ENCODE data around the gene ADAMTS12. TPM values are rescaled to one million over a fixed set of nuclear protein-coding genes. Genes with fewer than 3 reads are reported as not detected.

Gene ADAMTS12
- total RNA-seq, 4 donors from 2014 or later, result 0.60 to 4.1 (median 1.3) TPM

- no peak overlapping the region for H3K4me3 ChIP-seq
- no peak for DNase-seq
- in situ Hi-C loops (cut with MboI; ENCODE audit: low pct_ligation_motif_present in 1 of 4, low pct_unique_long_range_greater_than_20kb in 1 of 4, low sequenced_read_pairs in 3 of 4) (no loop called here), intact Hi-C loops (cut with DNase I; ENCODE audit: low total_unique reads) (no loop called here)
- H3K27ac ChIP-seq, result no peak overlapping the region
- no peaks in the 10 kb centered on the region for H3K27me3 ChIP-seq
- no peaks in the 10 kb centered on the region for H3K4me1 ChIP-seq
- no peak for TF ChIP-seq POLR2A (IDR thresholded peaks at IDR 0.05)
- peaks cover 0 to 8% of the 10 kb centered on the region in 2 donors for H3K9me3 ChIP-seq
- WGBS, 2 donors (ENCODE audit: low coverage in 1 of 2), result 92 to 93% methylated on average over 2 to 3 of the region's 3 CpGs
- H3K36me3 ChIP-seq, result no peaks in the 10 kb centered on the region
These were observed 195.4 kb downstream of the ADAMTS12 start for GRCh38 chr5:33696411-33696810.

DNA sequence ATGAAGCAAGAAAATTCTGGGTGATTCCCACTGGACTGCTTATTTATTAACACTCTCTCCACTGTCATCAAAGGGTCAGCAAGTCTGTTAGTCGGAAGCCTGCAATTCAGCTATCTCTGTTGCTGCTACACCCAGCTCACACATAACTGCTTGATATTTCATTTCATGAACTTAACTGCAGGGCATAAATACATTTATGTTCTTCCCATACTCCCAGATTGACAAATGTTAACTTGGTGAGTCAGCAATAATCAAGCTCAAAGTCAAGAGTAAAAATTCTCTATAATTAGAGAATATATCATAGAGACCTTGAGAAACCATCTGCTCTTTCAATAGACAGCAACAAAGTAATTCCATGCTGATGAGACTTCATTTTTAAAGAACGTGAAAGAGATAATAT lies 198.8 kb downstream of the ADAMTS12 start:
- H3K27me3 ChIP-seq, result no peaks in the 10 kb centered on the region
- H3K36me3 ChIP-seq, result no peaks in the 10 kb centered on the region
- 74 to 80% methylated on average over 1 to 2 of the region's 2 CpGs for WGBS, 2 donors (ENCODE audit: low coverage in 1 of 2)
- no peak overlapping the region for H3K4me3 ChIP-seq
- in situ Hi-C loops (cut with MboI; ENCODE audit: low pct_ligation_motif_present in 1 of 4, low pct_unique_long_range_greater_than_20kb in 1 of 4, low sequenced_read_pairs in 3 of 4) (no loop called here), intact Hi-C loops (cut with DNase I; ENCODE audit: low total_unique reads) (no loop called here)
- no peak overlapping the region for H3K27ac ChIP-seq
- H3K9me3 ChIP-seq, result peaks cover 0 to 8% of the 10 kb centered on the region in 2 donors
- DNase-seq, result no peak
- no peaks in the 10 kb centered on the region for H3K4me1 ChIP-seq
- TF ChIP-seq POLR2A (IDR thresholded peaks at IDR 0.05) (no peak), CTCF (IDR thresholded peaks at IDR 0.05) (no peak), EP300 (IDR thresholded peaks at IDR 0.05; ENCODE audit: low read depth) (no peak), POLR2AphosphoS5 (IDR thresholded peaks at IDR 0.05) (no peak)

DNA sequence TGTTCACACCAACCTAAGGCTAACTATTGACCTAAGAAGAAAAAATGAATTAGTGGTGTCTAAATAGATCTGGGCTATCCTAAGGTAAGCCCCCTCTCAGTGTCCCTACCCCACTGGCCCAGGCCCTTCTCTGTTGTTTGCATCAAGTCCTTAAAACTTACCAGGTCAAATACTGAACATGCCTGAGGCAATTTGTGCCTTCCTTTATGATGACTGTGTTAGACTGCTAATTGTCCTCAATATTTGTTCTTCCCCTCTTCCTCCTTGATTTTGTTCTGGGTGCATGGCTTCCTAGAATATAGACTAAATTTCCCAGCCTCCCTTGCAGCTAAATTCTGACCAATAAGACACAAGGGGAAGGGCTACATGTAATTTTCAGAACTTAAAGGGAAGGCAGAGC lies 199.9 kb downstream of the ADAMTS12 start:
- Histone ChIP-seq H3K9me3 (peaks cover 0 to 8% of the 10 kb centered on the region in 2 donors), H3K4me3 (no peak overlapping the region), H3K27me3 (no peaks in the 10 kb centered on the region), H3K27ac (no peak overlapping the region), H3K4me1 (no peaks in the 10 kb centered on the region), H3K36me3 (no peaks in the 10 kb centered on the region)
- TF ChIP-seq POLR2AphosphoS5 (IDR thresholded peaks at IDR 0.05), result no peak
- no peak for TF ChIP-seq CTCF (IDR thresholded peaks at IDR 0.05)
- TF ChIP-seq POLR2A (IDR thresholded peaks at IDR 0.05), result no peak
- no peak for TF ChIP-seq EP300 (IDR thresholded peaks at IDR 0.05; ENCODE audit: low read depth)
- intact Hi-C loops (cut with DNase I; ENCODE audit: low total_unique reads) (no loop called here), in situ Hi-C loops (cut with MboI; ENCODE audit: low pct_ligation_motif_present in 1 of 4, low pct_unique_long_range_greater_than_20kb in 1 of 4, low sequenced_read_pairs in 3 of 4) (no loop called here)
- no peak for DNase-seq

DNA sequence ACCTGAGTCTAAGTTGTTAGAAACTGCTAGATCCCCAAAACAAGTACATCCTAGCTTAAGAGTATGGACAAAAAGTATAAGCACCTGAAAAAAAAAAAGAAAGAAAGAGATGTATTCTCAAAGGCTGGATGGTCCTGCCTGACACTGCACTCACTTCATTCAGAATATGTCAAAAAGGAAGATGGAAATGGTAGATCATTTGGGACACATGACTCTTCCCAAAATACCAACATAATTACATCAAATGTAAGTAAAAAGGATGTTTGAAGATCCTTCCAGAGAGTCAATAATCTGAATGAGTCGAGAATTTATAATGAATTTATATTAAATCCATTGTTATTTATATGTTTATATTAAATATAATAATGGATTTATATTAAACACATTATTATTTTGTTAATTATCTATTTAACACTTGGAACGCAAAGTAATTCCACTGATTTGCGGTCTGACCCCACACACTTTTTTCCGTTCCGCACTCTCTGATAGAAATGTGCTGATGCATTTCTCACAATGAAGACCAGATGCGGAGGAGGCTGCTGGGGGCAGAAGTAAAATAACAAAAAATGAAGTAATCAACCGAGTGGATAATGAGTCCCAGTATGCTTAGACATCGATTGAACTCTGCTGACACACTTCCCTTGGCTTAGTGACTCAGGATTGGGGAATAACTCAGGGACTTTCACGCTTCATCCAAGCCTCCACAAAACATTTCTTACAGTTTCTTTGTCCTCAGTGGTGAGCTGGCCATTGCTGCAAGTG lies 201.2 kb downstream of the ADAMTS12 start:
- TF ChIP-seq POLR2A (IDR thresholded peaks at IDR 0.05), result no peak
- in situ Hi-C loops (cut with MboI; ENCODE audit: low pct_ligation_motif_present in 1 of 4, low pct_unique_long_range_greater_than_20kb in 1 of 4, low sequenced_read_pairs in 3 of 4), result no loop called here
- Histone ChIP-seq H3K4me3 (no peak overlapping the region), H3K36me3 (no peaks in the 10 kb centered on the region), H3K27ac (no peak overlapping the region), H3K27me3 (no peaks in the 10 kb centered on the region), H3K4me1 (no peaks in the 10 kb centered on the region), H3K9me3 (peaks cover 0 to 8% of the 10 kb centered on the region in 2 donors)
- 69 to 84% methylated on average over 9 of the region's 9 CpGs for WGBS, 2 donors (ENCODE audit: low coverage in 1 of 2)
- DNase-seq, result no peak
- intact Hi-C loops (cut with DNase I; ENCODE audit: low total_unique reads), result no loop called here

GRCh38 chr5:33688526-33688925 lies 203.3 kb downstream of the ADAMTS12 start:
- in situ Hi-C loops (cut with MboI; ENCODE audit: low pct_ligation_motif_present in 1 of 4, low pct_unique_long_range_greater_than_20kb in 1 of 4, low sequenced_read_pairs in 3 of 4), result no loop called here
- H3K27ac ChIP-seq, result no peak overlapping the region

More at GRCh38 chr5:33688526-33688925, 203.3 kb downstream of the ADAMTS12 start:
- Histone ChIP-seq H3K4me3 (no peak overlapping the region), H3K36me3 (no peaks in the 10 kb centered on the region), H3K27me3 (no peaks in the 10 kb centered on the region), H3K4me1 (no peaks in the 10 kb centered on the region), H3K9me3 (peaks cover 0 to 3% of the 10 kb centered on the region in 2 donors)
- no peak for DNase-seq
- WGBS, 2 donors (ENCODE audit: low coverage in 1 of 2), result 57 to 77% methylated on average over 1 to 4 of the region's 4 CpGs
- intact Hi-C loops (cut with DNase I; ENCODE audit: low total_unique reads), result no loop called here
- no peak for TF ChIP-seq POLR2AphosphoS5 (IDR thresholded peaks at IDR 0.05)
- TF ChIP-seq POLR2A (IDR thresholded peaks at IDR 0.05), result no peak
- no peak for TF ChIP-seq EP300 (IDR thresholded peaks at IDR 0.05; ENCODE audit: low read depth)

Measured in transverse colon (tissue), 4 donors.